IPS-18c (cell line): ENCODE results near the gene CSRP1.
A peak's percentile ranks its signal among the peaks of the same experiment; 100 is the strongest.
"Not testable (repeated sequence)": the region's sequence is repeated elsewhere in the genome, so short reads cannot be mapped to it uniquely, and the experiment has no call there.

Experiments used
- H3K4me3 ChIP-seq: 2 replicates; pipeline ENCODE4 v1.7.0; 2013; ENCODE audit warnings: low read depth, mild to moderate bottlenecking, low read length, moderate library complexity; ENCODE audit not compliant: insufficient read depth
- H3K9me3 ChIP-seq: one replicate; pipeline ENCODE4 v1.6.1; 2013; ENCODE audit warnings: mild to moderate bottlenecking, low read length, moderate library complexity; ENCODE audit not compliant: control insufficient read depth, insufficient read depth

CSRP1 gene

DNA sequence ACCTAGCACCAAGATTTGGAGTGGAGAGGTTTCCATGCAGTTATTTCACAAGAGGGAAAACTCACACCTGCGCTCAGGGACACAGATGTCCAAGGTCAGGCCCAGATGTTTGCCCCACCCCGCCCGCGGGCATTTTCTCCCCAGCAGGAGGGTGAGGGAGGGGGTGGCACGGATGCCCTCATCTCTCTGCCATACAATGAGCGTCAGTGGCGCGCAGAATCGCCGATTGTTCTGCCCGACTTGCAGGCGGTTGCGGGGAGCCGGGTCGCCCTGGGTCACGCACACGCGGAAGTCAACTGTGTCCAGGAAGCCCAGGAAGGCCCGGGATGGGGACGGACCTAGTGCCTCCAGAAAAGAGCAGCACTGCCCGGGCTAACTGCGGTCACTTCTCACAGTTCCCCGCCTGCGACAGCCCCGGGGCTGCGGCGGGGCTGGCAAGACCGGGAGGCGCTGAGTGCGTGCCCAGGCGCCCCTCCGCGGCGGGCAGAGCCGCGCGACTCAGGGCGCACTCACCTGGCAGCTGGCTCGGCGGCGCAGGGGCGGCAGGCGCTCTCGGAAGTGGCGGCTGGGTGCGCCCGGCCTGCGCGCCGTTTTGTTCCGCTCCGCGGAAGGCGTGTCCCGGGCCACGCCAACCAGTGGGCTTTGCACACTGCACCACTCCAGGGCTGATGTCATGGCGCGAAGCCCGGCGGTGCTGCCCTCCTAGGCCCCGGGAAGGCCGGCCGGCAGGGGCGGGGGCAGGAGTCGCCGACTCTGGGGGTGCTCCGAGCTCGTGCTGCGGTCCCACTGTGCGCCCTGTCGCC, at the start of gene CSRP1:
CSRP1 (minus strand) TSS at position 567 of the 803 bp plus-strand sequence. CDS start 10,820 bp downstream, outside the sequence.
- Histone ChIP-seq H3K9me3 (no peaks in the 10 kb centered on the region), H3K4me3 (peak within 1 kb of the TSS; percentile 34; the same call in 1 of the 2 replicates)

DNA sequence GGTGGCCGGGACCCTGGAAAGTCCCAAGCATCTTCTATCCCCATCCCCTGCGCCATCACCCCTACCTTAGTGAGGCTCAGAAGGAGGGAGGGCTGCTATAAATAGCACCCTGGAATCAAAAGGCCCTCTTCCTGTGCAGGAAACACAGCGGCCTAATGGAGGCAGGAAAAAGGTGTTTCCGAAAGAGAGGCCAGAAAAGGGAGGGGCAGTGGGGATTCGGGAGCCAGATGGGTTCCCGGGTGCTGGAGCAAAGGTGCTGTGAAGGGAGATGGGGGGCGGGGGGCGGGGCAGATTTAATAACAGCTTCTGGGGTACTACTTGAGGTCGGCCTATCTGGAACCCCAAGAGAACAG, 48.6 kb upstream of the CSRP1 start:
- no peaks in the 10 kb centered on the region for H3K9me3 ChIP-seq
- no peak overlapping the region for H3K4me3 ChIP-seq

DNA sequence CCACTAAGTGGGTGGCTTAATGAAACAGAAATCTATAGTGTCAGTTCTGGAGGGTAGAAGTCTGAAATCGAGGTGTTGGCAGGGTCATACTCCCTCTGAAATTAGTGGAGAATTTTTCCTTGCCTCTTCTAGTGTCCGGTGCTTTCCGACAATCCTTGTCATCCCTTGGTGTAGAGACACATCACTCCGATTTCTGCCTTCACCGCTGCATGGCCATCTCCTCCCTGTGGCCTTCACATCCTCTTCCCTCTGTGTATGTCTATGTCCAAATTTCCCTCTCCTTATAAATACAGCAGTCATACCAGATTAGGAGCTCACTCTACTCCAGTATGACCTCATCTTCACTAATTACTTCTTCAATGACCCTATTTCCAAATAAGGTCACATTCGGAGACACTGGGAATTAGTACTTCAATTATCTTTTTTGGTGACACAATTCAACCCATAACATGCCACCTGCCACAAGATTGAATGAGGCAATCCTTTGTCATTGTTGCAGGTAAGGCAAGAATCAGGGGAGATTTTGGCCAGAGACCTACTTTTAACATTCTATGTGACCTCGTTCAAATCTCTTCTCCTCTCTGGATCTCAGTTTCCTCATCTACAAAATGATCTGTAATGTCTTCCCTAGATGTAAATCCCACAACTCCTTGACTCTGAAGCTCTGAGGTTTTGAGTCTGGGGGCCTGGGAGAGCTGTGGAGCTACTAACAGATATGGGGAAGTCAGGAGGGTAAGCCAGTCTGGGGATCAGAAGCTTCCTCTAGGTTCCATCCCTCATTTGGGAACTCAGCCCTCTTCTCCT, 48.1 kb upstream of the CSRP1 start:
- no peaks in the 10 kb centered on the region for H3K9me3 ChIP-seq
- H3K4me3 ChIP-seq = no peak overlapping the region

DNA sequence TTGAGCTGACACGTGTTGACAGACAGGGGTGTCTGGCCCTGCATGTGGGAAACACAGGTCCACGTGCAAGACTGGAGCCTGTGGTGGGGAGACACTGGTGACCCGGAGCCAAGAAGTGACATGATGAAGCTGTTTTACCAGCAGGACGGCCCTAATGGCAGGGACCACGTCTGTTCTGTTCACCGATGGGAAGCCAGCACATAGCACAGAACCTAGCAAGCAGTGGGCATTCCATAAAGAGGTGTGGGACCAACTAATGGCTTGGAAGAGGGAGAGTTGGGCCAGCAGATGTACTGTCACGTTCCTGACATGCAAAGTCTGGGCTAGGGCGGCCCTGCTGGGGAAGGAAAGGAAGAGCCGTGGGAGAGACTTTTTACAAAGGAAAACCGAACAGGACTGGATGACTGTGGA, 47.3 kb upstream of the CSRP1 start:
- Histone ChIP-seq H3K4me3 (no peak overlapping the region), H3K9me3 (no peaks in the 10 kb centered on the region)

DNA sequence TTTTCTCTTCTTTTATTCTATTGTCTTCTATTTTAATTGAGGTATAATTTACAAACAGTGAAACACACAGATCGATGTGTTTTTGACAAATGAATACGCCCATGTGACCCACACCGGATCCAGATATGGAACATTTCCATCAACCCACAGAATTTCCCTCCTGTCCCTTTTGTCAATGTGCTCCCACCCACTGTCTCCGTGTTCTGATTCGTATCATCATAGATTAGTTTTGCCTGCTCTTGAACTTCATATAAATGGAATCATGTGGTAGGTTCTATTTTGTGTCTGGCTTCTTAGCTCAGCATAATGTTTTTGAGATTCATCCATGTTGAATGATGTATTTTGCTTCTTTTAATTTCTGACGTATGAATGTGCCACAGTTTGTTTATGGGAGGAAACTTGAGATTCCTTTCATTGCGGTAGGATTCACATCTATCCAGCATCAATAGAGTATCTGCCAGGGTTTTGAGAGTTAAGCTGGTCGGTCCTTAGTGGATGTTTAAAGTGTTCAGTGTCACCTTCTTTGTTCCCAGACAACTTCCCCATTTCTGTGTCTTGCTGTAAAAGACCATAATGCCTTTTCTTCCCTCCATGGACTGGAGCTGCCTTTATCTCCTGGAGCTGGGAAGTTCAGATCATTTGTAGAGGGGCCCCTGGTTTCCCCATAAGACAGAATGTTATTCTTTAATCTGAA, 46.7 kb upstream of the CSRP1 start:
- H3K9me3 ChIP-seq = no peaks in the 10 kb centered on the region
- no peak overlapping the region for H3K4me3 ChIP-seq

DNA sequence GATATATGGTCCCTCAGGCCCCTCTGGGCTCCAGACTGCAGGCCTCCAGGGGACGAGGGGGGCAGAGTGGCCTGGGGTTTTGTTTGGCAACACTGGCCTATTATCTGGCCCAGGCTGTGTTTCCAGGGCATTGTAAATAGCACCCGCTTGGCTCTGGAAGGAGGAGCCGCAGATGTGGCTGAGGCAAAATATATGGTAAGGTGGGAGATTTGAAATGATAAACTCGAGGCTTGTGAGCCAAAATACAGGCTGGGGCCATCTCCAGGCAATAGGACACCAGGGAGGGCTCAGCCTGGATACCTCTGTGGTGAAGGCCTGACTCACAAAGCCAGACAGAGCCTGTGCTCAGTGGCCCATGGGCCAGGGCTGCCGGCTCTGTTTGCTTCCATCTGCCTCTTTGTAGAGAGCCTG, 46.0 kb upstream of the CSRP1 start:
- no peak overlapping the region for H3K4me3 ChIP-seq
- no peaks in the 10 kb centered on the region for H3K9me3 ChIP-seq

DNA sequence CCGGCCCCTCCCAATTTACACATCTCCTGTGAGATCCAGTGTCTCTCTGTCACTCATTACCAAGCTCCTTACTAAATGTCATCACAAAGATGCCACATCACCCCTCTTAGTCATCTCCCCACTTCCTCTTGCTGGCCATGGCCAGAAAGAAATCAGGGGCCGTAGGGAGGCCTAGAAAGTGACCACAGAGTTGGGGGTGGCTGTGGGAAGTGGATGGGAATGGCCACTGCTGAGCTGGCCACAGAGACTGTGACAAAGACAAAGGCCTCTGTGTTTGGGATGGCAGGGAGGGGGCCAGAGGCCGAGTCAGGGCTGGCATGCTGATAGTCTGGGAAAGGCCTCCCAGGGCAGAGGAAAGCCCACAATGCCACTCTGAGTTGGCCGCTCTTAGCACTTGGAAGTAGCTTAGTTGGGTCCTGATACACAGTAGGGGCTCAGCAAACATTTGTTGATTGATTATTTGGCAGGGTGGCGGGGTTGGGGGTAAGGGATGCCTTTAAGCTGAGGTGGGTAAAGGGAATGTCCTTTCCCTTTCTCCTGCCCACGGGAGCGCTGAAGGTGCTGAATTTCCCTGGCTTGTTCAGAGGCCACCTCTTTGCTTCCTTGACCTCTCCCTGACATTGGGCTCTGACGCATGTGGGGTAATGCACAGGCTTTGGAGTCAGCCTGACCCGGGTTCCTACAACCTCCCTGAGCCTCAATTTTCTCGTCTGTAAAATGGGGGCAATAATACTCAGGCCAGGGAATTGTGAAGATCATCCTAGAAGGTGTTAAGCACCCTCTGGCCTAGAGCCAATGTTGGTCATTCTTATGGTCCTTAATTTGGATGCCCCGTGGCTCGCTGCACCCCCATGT, 45.2 kb upstream of the CSRP1 start:
- Histone ChIP-seq H3K9me3 (no peaks in the 10 kb centered on the region), H3K4me3 (no peak overlapping the region)

DNA sequence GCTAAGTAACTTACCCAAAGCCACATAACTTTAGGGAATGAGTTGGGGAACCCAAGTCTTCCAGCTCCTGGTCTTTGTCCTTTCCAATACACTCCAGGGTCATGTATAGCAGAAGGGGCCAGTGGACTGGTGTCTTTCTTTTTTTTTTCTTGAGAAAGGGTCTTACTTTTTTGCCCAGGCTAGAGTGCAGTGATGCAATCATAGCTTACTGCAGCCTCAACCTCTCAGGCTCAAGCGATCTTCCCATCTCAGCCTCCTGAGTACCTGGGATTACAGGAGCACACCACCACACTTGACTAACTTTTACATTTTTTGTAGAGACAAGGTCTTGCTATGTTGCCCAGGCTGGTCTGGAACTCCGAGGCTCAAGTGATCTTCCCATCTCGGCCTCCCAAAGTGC, 44.2 kb upstream of the CSRP1 start:
- no peak overlapping the region for H3K4me3 ChIP-seq
- H3K9me3 ChIP-seq = no peaks in the 10 kb centered on the region

DNA sequence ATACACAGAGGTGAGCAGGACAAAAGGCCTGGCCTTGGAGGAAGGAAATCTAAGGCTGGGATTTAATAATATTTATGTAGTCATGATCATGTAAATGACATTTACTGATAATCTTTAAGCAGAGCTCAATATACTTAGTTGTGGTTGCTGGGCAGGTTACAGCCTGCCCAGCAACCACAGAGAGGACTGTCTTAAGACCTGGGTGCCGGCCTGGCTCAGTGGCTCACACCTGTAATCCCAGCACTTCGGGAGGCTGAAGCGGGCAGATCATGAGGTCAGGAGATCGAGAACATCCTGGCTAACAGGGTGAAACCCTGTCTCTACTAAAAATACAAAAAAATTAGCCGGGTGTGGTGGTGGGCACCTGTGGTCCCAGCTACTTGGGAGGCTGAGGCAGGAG, 42.6 kb upstream of the CSRP1 start:
- not testable (repeated sequence) for H3K9me3 ChIP-seq, H3K4me3 ChIP-seq

DNA sequence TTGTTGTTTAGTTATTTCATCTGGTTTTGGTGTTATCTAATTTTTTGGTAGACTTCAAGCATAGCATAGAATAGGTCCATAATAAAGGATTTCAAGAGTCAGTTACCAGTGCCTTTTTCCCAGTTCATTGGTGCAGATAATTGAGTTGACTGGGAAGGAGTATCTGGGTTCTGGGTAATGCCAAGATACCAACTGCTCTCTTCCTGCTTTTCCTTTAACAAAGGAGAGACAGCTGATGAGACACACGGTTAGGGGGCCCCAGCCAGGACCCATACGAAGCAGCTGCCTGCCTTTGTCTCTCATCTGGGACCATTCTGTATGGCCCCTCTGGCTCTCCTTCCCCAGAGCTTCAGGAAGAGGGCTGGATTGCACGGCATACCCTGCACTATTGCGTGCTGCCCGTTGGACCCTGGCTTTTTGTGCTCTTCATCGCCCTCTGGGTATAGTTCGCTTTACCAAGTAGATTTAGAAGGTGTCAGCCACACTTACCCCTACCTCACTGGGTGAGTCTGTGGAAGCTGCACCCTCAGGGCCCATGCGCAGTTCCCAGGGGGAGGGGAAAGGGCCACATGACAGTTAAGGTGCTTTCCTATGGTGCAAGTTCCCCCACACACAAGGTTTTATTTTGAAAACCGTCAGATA, 39.0 kb upstream of the CSRP1 start:
- Histone ChIP-seq H3K9me3 (no peaks in the 10 kb centered on the region), H3K4me3 (no peak overlapping the region)

DNA sequence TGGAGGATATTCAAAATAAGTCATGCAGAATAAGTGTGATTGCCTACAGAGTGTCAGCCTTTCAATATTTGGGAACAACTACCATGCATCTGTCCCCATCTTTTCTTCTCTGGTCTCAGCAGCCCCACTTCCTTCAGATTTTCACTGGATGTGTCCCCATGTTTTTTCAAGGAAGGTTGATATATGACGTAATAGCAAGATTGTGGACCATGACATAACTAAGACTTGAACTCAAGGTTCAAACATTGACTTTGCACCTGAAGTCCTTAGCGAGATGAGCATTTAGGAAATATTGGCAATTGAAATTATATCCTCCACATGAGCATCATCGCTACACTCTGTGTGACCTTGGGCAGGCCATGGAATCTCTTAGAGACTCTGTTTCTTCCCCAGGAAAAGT, 37.8 kb upstream of the CSRP1 start:
- Histone ChIP-seq H3K9me3 (no peaks in the 10 kb centered on the region), H3K4me3 (no peak overlapping the region)

DNA sequence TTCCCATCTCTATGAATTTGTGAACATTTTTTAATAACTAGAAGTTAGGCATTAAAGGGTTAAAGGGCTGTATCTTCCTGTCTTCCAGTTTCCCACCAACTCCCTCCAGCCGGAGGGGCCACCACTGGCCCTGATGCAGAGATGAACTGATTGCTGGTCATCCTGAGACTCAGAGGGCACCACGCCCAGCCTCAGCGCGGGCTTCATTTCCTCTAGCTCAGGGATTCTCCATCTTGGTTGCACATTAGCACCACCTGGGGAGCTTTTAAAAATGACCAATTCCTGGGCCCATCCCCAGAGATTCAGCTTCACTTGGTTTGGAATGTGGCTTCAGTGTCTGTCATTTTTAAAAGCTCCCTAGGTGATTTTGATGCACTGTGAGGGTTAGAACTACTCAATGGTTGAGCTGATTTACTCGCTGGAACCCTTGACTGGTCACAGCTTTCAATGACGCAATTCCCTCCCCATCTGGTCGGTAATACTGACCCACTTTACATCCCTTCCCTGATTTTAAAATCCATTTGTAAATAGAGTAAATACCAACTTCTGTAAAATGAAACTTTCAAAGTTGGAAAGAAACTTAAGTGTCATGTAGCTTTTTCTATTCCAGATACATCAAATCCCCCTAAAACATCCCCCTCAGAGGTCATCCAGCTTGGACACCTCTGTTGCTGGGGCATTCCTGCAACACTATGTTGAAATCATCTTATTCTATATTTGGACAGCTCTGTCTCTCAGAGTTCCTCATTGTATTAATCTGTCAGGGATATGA, 37.1 kb upstream of the CSRP1 start:
- Histone ChIP-seq H3K9me3 (no peaks in the 10 kb centered on the region), H3K4me3 (no peak overlapping the region)

DNA sequence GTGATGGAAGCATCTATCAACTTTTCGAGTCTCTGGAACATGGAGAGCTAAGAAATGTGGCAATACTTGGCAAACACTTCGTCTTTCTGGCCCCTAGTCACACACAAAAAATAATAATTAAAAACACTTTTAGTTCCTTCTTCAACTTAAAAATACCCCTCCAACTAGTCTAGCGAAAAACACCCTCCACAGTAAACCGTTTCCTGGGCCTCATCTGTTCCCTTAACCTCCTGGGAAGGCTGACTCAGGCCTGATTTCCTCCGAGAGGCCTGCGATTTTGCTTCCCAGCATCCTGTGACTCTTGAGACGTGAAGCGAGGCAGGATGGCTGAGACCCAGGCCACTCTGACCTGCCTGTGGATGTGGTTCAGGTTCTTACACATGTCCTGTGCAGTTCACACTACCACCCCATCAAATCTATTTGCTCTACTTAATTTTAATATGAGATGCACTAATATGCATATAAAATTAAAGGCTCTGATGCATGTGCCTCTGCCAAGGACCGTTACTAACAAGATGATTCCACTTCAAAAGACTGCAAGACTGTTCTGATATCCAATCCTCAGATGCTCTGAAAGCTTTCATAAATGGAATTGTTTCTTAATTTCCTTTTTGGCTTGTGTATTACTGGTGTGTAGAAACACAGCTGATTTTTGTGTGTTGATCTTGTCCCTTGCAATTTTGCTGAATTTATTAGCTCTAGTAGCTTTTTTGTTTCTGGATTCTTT, 35.5 kb upstream of the CSRP1 start:
- no peak overlapping the region for H3K4me3 ChIP-seq

DNA sequence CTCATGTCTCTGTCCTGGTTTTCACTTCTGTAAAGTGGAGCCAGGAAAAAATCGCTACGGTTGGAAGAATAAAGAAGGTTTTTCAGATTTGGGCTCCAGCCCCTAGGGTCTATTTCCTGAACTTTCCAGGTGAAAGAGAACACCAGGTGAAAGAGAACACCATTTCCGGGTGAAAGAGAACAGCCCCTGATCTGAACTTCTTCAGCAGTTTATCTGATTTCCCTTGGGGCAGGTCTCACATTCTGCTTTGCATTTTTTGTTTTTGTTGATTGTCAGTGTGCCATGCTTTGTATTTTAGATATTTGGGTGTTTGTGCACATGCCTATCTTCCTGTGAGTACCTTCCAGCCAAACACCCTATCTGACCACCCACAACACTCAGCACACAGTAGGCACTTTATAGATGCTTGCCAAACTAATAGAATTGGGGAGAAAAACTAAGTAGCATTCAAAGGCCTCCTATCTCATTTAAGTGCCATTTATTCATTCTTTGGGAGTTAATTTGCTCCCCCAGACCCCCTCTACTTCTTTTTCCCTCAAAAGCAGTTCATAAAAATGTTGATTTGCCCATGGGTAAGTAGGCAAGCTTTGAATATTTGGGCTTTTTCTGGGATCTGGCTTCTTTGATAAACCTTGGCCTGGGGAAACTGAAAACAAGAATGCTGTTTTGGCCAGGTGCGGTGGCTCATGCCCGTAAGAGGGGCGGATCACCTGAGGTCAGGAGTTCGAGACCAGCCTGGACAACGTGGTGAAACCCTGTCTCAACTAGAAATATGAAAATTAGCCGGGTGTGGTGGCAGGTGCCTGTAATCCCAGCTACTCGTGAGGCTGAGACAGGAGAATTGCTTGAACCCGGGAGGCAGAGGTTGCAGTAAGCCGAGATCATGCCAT, 34.2 kb upstream of the CSRP1 start:
- H3K9me3 ChIP-seq = no peaks in the 10 kb centered on the region

More for the DNA sequence above, 35.5 kb upstream of the CSRP1 start:
- H3K9me3 ChIP-seq = no peaks in the 10 kb centered on the region

More for the DNA sequence above, 34.2 kb upstream of the CSRP1 start:
- no peak overlapping the region for H3K4me3 ChIP-seq
